ENCODE results near the gene RPH3AL.
"Not testable (repeated sequence)": the region's sequence is repeated elsewhere in the genome, so short reads cannot be mapped to it uniquely, and the experiment has no call there.

Gene RPH3AL

GRCh38 chr17:177155-177554 is 175.5 kb downstream of the RPH3AL start:
- DNase-seq (ENCODE audit: low spot score), result no peak
- no peak for TF ChIP-seq CTCF (IDR thresholded peaks at IDR 0.05; ENCODE audit: extremely low read depth, missing control alignments)

- TF ChIP-seq CTCF (IDR thresholded peaks at IDR 0.05; ENCODE audit: extremely low read depth, missing control alignments), result no peak
- DNase-seq (ENCODE audit: low spot score), result no peak
Observed at GRCh38 chr17:173166-173911, 179.3 kb downstream of the RPH3AL start.

- no peak for TF ChIP-seq CTCF (IDR thresholded peaks at IDR 0.05; ENCODE audit: extremely low read depth, missing control alignments)
- DNase-seq (ENCODE audit: low spot score), result no peak
Observed at GRCh38 chr17:172401-172800, 180.2 kb downstream of the RPH3AL start.

- TF ChIP-seq CTCF (IDR thresholded peaks at IDR 0.05; ENCODE audit: extremely low read depth, missing control alignments), result no peak
- no peak for DNase-seq (ENCODE audit: low spot score)
Observed at GRCh38 chr17:171871-172270, 180.7 kb downstream of the RPH3AL start.

- TF ChIP-seq CTCF (IDR thresholded peaks at IDR 0.05; ENCODE audit: extremely low read depth, missing control alignments), result no peak
- no peak for DNase-seq (ENCODE audit: low spot score)
Observed at GRCh38 chr17:170130-170670, 182.4 kb downstream of the RPH3AL start.

- DNase-seq (ENCODE audit: low spot score), result not testable (repeated sequence)
Observed at GRCh38 chr17:168614-169013, 184.0 kb downstream of the RPH3AL start.

GRCh38 chr17:165939-166338 is 186.7 kb downstream of the RPH3AL start:
- no peak for TF ChIP-seq CTCF (IDR thresholded peaks at IDR 0.05; ENCODE audit: extremely low read depth, missing control alignments)
- no peak for DNase-seq (ENCODE audit: low spot score)

All from GM20000 (cell line).